Left lung (tissue), 14 donors: ENCODE measurements around the gene PTGDR. TPM values are rescaled to one million over a fixed set of nuclear protein-coding genes. Genes with fewer than 3 reads are reported as not detected.
A peak's percentile ranks its signal among the peaks of the same experiment; 100 is the strongest.

Experiments used
- ATAC-seq: fragments of 200-7000 bp; cut with Tn5 transposase; one replicate; pipeline ENCODE4 v1.9.1; 2020; ENCODE audit warnings: moderate library complexity
- DNase-seq, 4 donors: peaks; one replicate each; pipeline ENCODE4 v3.0.0-alpha.2; 2013 to 2020
- H3K27ac ChIP-seq, 2 donors: fragments of 200-600 bp; sonication (generic) in 1 of 2; one replicate each; pipeline versions ENCODE4 v1.5.0 to v1.8.0; 2020 to 2021
- H3K27me3 ChIP-seq, 2 donors: fragments of 200-600 bp; sonication (generic) in 1 of 2; one replicate each; pipeline versions ENCODE4 v1.5.0 to v1.8.0; 2020 to 2021
- H3K36me3 ChIP-seq, 2 donors: fragments of 200-600 bp; sonication (generic) in 1 of 2; one replicate each; pipeline versions ENCODE4 v1.5.0 to v1.8.0; 2020 to 2021
- H3K4me1 ChIP-seq, 2 donors: fragments of 200-600 bp; one replicate each; pipeline ENCODE4 v1.8.0; 2021
- H3K4me3 ChIP-seq, 2 donors: fragments of 200-600 bp; sonication (generic) in 1 of 2; one replicate each; pipeline versions ENCODE4 v1.5.0 to v1.8.0; 2020 to 2021; ENCODE audit warnings: mild to moderate bottlenecking in 1 of 2
- H3K9me3 ChIP-seq, 2 donors: fragments of 200-600 bp; sonication (generic) in 1 of 2; one replicate each; pipeline versions ENCODE4 v1.5.0 to v1.8.0; 2020 to 2021
- intact Hi-C, 2 donors: fragments of 100-400 bp; cut with DNase I; formaldehyde crosslinking; loops; one replicate each; pipeline versions ENCODE4 v1.11.2 to v1.14.2; 2022
- long read RNA-seq, 12 donors: library from polyadenylated mRNA in 2 of 12; unstranded in 2 of 12; transcript quantifications; one replicate each; pipeline ENCODE4 v2.0.0 and lab custom pipeline, GENCODE V29; 2019 to 2026
- polyA plus RNA-seq, 6 donors: library from polyadenylated mRNA; unstranded; fragments of 120-200 nt; gene quantifications; one replicate each; pipeline ENCODE4 v1.2.1, GENCODE V29; 2013; ENCODE audit not compliant: insufficient read length in 6 of 6
- total RNA-seq, 2 donors: library from RNA; stranded (reverse); fragmentation: NEBNext Ultra II Directional; extraction: Animal tissue kit (Norgen Biotek cat#: 25700); gene quantifications; one replicate each; pipeline ENCODE4 v1.2.1, GENCODE V29; 2021
- TF ChIP-seq, protein P1 (sequence below), 2 donors: fragments of 200-600 bp; sonication (generic) in 1 of 2; IDR thresholded peaks; one replicate each; pipeline versions ENCODE4 v1.5.0 to v1.8.0; 2021; ENCODE audit warnings: antibody characterized with exemption in 2 of 2
- donor health status: DM: no; HTN: yes; CAD: no.
- donor health status: DM: no; HTN: no; CAD: no.

The PTGDR gene, protein sequence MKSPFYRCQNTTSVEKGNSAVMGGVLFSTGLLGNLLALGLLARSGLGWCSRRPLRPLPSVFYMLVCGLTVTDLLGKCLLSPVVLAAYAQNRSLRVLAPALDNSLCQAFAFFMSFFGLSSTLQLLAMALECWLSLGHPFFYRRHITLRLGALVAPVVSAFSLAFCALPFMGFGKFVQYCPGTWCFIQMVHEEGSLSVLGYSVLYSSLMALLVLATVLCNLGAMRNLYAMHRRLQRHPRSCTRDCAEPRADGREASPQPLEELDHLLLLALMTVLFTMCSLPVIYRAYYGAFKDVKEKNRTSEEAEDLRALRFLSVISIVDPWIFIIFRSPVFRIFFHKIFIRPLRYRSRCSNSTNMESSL
- total RNA-seq (under 1 TPM; 0.73 to 0.97 TPM), polyA plus RNA-seq (under 1 TPM; 0.11 to 0.63 (median 0.30) TPM)
- long read RNA-seq, donor 1: 0 reads
- long read RNA-seq, donor 2: 0 reads
- long read RNA-seq, donor 3, partial matches to known transcripts: 0 of 1 reads
- long read RNA-seq, donor 3, other reads (novel, unspliced or antisense): 0 of 1 reads
- long read RNA-seq, donor 4, partial matches to known transcripts: 0 of 1 reads
- long read RNA-seq, donor 4, other reads (novel, unspliced or antisense): 0 of 1 reads
- long read RNA-seq, donor 5: 0 reads
- long read RNA-seq, donor 6, partial matches to known transcripts: 0 of 1 reads
- long read RNA-seq, donor 6, other reads (novel, unspliced or antisense): 0 of 1 reads
- long read RNA-seq, donor 7: 0 reads
- long read RNA-seq, donor 8, partial matches to known transcripts: 0 of 1 reads
- long read RNA-seq, donor 8, other reads (novel, unspliced or antisense): 0 of 1 reads
- long read RNA-seq, donor 9: 0 reads
- long read RNA-seq, donor 10: 0 reads
- long read RNA-seq, donor 11, partial matches to known transcripts: 0 of 1 reads
- long read RNA-seq, donor 11, other reads (novel, unspliced or antisense): 0 of 1 reads
- long read RNA-seq, donor 12: 0 reads

DNA sequence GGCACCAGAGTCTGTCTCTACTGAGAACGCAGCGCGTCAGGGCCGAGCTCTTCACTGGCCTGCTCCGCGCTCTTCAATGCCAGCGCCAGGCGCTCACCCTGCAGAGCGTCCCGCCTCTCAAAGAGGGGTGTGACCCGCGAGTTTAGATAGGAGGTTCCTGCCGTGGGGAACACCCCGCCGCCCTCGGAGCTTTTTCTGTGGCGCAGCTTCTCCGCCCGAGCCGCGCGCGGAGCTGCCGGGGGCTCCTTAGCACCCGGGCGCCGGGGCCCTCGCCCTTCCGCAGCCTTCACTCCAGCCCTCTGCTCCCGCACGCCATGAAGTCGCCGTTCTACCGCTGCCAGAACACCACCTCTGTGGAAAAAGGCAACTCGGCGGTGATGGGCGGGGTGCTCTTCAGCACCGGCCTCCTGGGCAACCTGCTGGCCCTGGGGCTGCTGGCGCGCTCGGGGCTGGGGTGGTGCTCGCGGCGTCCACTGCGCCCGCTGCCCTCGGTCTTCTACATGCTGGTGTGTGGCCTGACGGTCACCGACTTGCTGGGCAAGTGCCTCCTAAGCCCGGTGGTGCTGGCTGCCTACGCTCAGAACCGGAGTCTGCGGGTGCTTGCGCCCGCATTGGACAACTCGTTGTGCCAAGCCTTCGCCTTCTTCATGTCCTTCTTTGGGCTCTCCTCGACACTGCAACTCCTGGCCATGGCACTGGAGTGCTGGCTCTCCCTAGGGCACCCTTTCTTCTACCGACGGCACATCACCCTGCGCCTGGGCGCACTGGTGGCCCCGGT lies at the start of gene PTGDR:
Gene PTGDR, plus strand, starts transcription at position 198 of the 778 bp plus-strand sequence. Its CDS starts 117 bp downstream, at position 315.
- peaks cover 0 to 26% of the 10 kb centered on the region in 2 donors for H3K4me1 ChIP-seq
- TF ChIP-seq, protein P1, sequence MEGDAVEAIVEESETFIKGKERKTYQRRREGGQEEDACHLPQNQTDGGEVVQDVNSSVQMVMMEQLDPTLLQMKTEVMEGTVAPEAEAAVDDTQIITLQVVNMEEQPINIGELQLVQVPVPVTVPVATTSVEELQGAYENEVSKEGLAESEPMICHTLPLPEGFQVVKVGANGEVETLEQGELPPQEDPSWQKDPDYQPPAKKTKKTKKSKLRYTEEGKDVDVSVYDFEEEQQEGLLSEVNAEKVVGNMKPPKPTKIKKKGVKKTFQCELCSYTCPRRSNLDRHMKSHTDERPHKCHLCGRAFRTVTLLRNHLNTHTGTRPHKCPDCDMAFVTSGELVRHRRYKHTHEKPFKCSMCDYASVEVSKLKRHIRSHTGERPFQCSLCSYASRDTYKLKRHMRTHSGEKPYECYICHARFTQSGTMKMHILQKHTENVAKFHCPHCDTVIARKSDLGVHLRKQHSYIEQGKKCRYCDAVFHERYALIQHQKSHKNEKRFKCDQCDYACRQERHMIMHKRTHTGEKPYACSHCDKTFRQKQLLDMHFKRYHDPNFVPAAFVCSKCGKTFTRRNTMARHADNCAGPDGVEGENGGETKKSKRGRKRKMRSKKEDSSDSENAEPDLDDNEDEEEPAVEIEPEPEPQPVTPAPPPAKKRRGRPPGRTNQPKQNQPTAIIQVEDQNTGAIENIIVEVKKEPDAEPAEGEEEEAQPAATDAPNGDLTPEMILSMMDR (IDR thresholded peaks at IDR 0.05): no peak
- ATAC-seq (peak; percentile 72), DNase-seq (peak in 3 of 4 donors; percentile 13 to 83 (median 41))
- H3K9me3 ChIP-seq: no peaks in the 10 kb centered on the region
- peak within 1 kb of the TSS; percentile 15 to 38 for H3K4me3 ChIP-seq
- peaks cover 39 to 50% of the 10 kb centered on the region in 2 donors for H3K27me3 ChIP-seq
- intact Hi-C loops: no loop called here
- no peak within 1 kb of the TSS for H3K27ac ChIP-seq
- H3K36me3 ChIP-seq: no peaks in the 10 kb centered on the region

DNA sequence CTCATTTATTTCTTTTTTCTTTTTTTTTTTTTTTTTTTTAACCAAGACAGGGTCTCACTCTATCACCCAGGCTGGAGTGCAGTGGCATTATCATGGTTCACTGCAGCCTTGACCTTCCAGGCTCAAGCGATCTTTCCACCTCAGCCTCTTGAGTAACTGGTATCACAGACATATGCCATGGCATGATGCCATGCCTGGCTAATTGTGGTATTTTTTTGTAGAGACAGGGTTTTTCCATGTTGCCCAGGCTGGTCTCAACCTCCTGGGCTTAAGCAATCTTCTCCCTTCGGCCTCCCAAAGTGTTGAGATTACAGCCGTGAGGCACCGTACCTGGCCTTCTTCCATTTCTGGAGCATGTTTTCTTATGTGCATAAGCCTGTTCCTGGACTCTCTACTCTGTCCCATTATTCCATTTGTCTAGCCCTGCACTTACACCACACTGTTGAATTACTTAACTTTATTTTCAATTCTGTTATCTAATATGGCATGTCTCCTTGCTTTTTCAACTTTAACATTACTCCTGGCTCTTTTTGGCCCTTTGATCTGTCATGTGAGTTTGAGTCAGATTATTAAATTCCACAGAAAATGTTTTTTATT lies 47.9 kb upstream of the PTGDR start:
- Histone ChIP-seq H3K9me3 (no peaks in the 10 kb centered on the region), H3K4me1 (peaks cover 0 to 8% of the 10 kb centered on the region in 2 donors), H3K27ac (no peak overlapping the region), H3K27me3 (no peaks in the 10 kb centered on the region), H3K4me3 (no peak overlapping the region), H3K36me3 (no peaks in the 10 kb centered on the region)
- no peak for DNase-seq
- TF ChIP-seq, protein P1 (IDR thresholded peaks at IDR 0.05): no peak
- intact Hi-C loops: no loop called here
- ATAC-seq: no peak

DNA sequence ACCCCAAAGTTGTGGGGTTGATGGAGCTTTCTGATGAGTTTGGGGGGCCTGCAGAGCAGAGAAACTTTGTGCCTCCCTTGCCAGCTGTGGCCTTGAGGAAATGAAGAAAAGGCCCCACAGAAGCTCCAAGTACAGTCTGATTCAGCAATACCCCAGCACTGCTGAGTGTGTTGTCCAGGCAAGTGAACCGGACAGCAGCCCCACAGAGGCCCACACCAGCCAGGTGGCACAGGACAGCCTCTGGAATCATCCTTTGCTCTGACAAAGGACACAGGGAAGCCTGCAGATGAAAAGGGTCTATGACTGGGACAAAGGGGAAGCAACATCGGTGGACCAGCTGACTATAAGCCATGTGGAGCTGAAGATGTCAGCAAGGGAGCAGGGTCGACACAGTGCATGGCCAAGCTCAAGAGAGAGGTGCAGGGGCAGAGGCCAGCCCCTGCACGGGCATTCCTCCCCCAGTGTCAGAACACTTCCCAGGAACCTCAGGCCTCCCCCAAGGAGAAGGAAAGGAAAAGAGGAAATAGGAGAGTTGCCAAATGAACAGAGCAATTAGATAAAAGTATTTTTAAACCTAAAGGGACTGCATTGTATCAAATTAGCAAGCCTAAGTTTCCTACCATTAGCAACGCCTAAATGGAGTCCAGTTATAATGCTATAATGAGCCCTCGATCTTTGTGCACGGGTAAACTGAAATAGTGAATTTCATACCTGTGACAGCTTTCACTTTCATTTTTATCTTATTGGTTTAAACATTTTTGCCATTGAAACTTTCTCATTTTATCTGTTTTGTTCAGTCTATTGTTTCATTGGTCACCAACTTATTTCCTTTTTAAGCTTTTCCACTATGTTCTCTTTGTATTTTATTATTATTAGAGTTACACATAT lies 46.3 kb upstream of the PTGDR start:
- Histone ChIP-seq H3K36me3 (no peaks in the 10 kb centered on the region), H3K27me3 (no peaks in the 10 kb centered on the region), H3K4me1 (peaks cover 0 to 8% of the 10 kb centered on the region in 2 donors), H3K9me3 (no peaks in the 10 kb centered on the region), H3K27ac (no peak overlapping the region), H3K4me3 (peak overlapping the region in 1 of 2 donors; percentile 14)
- DNase-seq (no peak), ATAC-seq (no peak)
- TF ChIP-seq, protein P1 (IDR thresholded peaks at IDR 0.05): no peak
- intact Hi-C loops: no loop called here

DNA sequence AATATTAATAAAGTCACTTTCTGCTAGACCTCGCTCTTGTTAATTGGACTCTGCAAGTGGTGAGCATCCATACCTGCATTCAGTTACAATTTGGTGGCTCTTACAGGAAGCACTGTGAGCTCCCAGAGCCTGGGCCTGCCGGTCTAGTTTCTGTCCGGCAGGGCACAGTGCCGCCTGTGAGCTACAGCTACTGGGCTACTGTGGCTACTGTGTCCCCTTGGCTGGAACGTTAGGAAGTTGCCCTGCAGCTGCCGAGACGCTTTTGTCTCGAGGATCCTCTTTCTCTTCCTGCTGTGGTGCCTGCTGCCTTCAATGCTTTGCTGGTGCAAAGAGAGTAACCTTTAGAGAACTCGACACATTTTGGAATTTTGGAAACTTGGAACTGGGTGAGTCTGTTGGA lies 44.6 kb upstream of the PTGDR start:
- no peaks in the 10 kb centered on the region for H3K9me3 ChIP-seq
- no peak overlapping the region for H3K4me3 ChIP-seq
- no peaks in the 10 kb centered on the region for H3K36me3 ChIP-seq
- no peaks in the 10 kb centered on the region for H3K27me3 ChIP-seq
- H3K4me1 ChIP-seq: peaks cover 0 to 8% of the 10 kb centered on the region in 2 donors
- intact Hi-C loops: no loop called here
- ATAC-seq (no peak), DNase-seq (peak in 1 of 4 donors; percentile 43)
- TF ChIP-seq, protein P1 (IDR thresholded peaks at IDR 0.05): no peak
- no peak overlapping the region for H3K27ac ChIP-seq
